ENCODE measurements around the gene MRI1.

MRI1 gene

DNA sequence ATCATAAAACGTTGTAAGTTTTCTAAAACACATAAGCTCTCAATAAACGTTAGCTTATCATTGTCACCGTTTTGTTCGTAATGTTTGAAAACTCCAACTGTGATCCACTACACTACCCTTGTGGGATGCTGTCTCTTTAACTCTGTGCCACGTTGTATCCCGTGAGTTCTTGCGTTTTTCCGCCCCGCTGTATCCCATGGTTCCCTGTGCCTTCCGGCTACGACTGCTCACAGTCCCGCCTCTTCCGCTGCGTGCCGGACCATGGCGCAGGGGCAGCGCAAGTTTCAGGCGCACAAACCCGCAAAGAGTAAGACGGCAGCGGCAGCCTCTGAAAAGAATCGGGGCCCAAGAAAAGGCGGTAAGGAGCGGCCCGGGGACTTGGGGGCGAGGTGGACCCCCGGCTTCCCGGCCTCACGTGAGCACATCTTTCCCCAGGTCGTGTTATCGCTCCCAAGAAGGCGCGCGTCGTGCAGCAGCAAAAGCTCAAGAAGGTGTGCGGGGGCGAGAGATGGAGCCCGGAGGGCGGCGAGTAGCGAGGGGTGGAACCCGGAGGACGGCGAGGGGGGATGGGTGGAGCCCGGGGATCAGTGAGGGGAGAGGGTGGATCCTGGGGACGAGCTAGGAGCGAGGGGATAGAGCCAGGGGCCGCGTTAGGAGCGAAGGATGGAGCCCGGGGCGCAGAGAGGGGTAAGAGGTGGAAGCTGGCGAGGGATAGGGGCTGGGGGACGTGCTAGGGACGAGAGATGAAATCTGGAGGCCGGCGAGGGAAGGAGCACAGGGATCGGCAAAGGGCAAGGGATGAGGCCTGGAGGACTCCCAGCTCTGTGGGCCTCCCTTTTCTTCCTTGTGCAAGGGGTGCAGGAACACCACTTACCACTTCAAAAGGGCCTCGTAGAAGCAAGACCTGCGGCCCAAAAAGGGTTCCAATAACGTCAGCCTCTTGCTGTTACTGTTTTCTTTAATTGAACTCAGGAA lies 10.2 kb downstream of the MRI1 start, which contains the start of gene C19orf53 (continued):
- TF ChIP-seq ZNF19 (tag by site-specific recombination; IDR thresholded peaks at IDR 0.05; ENCODE audit: low read depth) (no peak), ZEB2 (tag by site-specific recombination; IDR thresholded peaks at IDR 0.05) (peak; percentile 82; the same call in 1 of the 2 replicates), ZNF510 (tag by site-specific recombination; IDR thresholded peaks at IDR 0.05; ENCODE audit: insufficient replicate concordance) (no peak), ZNF76 (tag by site-specific recombination; IDR thresholded peaks at IDR 0.05; ENCODE audit: borderline replicate concordance, low read depth) (peak; percentile 100), ZNF623 (tag by site-specific recombination; IDR thresholded peaks at IDR 0.05) (no peak), SP7 (tag by site-specific recombination; IDR thresholded peaks at IDR 0.05) (peak; percentile 86), ZNF23 (tag by site-specific recombination; IDR thresholded peaks at IDR 0.05; ENCODE audit: borderline replicate concordance) (no peak), ZBTB21 (tag by site-specific recombination; IDR thresholded peaks at IDR 0.05) (peak; percentile 84), ZNF354C (tag by site-specific recombination; IDR thresholded peaks at IDR 0.05; ENCODE audit: borderline replicate concordance, low read depth) (no peak), ZNF335 (tag by site-specific recombination; conservative IDR thresholded peaks at IDR 0.05) (peak; percentile 86), ZNF433 (tag by site-specific recombination; IDR thresholded peaks at IDR 0.05; ENCODE audit: low read depth) (0 out of 2 replicates have a peak, but pooled peaks have one; percentile 45), IKZF3 (tag by site-specific recombination; IDR thresholded peaks at IDR 0.05) (0 out of 2 replicates have a peak, but pooled peaks have one; percentile 21)

DNA sequence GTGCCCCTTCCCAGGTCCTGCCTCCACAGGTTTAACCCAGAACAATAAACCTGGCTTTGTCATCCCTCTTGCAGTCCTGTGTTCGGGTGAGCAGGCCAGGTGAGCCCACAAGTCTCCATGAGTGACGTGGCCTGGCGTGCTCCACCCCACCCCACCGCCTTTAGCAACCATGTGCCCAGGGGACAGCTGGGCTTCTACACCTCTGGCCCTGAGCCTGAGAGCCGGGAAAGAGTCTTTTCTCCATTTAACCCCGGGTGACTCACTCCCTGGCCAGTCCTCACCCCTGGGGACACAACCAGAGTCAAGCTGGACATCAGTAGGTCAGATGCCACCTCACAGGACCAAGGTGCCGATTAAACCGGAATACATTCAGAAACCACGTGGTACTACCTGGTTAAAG lies 14.1 kb downstream of the MRI1 start:
- Histone ChIP-seq H3K4me3 (ENCODE audit: low read depth, low read length) (no peak overlapping the region), H3K9me3 (ENCODE audit: control insufficient read depth, insufficient read depth, low read depth, low read length) (no peaks in the 10 kb centered on the region), H3K27ac (ENCODE audit: extremely low read depth, low read depth, low read length) (no peak overlapping the region), H3K36me3 (ENCODE audit: control insufficient read depth in 2 of 2, insufficient read depth in 1 of 2, low read length in 2 of 2) (peaks cover 12 to 42% of the 10 kb centered on the region in 2 experiments; a peak in 2 of 3 replicates), H3K4me1 (ENCODE audit: control insufficient read depth, insufficient read depth, low read length) (no peaks in the 10 kb centered on the region; the same call in 1 of the 2 replicates)
- ChIA-PET POLR2A (interaction anchor here (1.3 kb wide), 1 partner anchor 31 kb away, joined by 3 read pairs; a partner anchor contains a TSS), CTCF (no interaction called here)
- TF ChIP-seq ZBTB7A (tag by site-specific recombination; IDR thresholded peaks at IDR 0.05; ENCODE audit: low read depth) (no peak), ZNF239 (tag by site-specific recombination; IDR thresholded peaks at IDR 0.05) (no peak), YY1 (tag by site-specific recombination; IDR thresholded peaks at IDR 0.05) (no peak), ZNF76 (tag by site-specific recombination; IDR thresholded peaks at IDR 0.05; ENCODE audit: borderline replicate concordance, low read depth) (no peak), ZNF624 (tag by site-specific recombination; IDR thresholded peaks at IDR 0.05) (no peak), MEIS1 (CRISPR knock-in tag; IDR thresholded peaks at IDR 0.05; ENCODE audit: borderline replicate concordance) (no peak), ZNF654 (tag by site-specific recombination; IDR thresholded peaks at IDR 0.05; ENCODE audit: low read depth) (no peak), ZBTB20 (tag by site-specific recombination; IDR thresholded peaks at IDR 0.05) (no peak), BCL11B (tag by site-specific recombination; IDR thresholded peaks at IDR 0.05; ENCODE audit: low read depth) (no peak), ZNF341 (tag by site-specific recombination; IDR thresholded peaks at IDR 0.05; ENCODE audit: low read depth) (no peak), KLF9 (tag by site-specific recombination; IDR thresholded peaks at IDR 0.05; ENCODE audit: low read depth) (no peak), ZNF777 (tag by site-specific recombination; IDR thresholded peaks at IDR 0.05; ENCODE audit: borderline replicate concordance) (no peak), ZNF791 (tag by site-specific recombination; IDR thresholded peaks at IDR 0.05) (no peak), ZNF221 (tag by site-specific recombination; IDR thresholded peaks at IDR 0.05; ENCODE audit: borderline replicate concordance) (no peak), ZNF558 (tag by site-specific recombination; IDR thresholded peaks at IDR 0.05) (no peak)
- TF ChIP-seq, protein P1, sequence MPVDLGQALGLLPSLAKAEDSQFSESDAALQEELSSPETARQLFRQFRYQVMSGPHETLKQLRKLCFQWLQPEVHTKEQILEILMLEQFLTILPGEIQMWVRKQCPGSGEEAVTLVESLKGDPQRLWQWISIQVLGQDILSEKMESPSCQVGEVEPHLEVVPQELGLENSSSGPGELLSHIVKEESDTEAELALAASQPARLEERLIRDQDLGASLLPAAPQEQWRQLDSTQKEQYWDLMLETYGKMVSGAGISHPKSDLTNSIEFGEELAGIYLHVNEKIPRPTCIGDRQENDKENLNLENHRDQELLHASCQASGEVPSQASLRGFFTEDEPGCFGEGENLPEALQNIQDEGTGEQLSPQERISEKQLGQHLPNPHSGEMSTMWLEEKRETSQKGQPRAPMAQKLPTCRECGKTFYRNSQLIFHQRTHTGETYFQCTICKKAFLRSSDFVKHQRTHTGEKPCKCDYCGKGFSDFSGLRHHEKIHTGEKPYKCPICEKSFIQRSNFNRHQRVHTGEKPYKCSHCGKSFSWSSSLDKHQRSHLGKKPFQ (tag by site-specific recombination; IDR thresholded peaks at IDR 0.05), result no peak
- TF ChIP-seq, protein P2, sequence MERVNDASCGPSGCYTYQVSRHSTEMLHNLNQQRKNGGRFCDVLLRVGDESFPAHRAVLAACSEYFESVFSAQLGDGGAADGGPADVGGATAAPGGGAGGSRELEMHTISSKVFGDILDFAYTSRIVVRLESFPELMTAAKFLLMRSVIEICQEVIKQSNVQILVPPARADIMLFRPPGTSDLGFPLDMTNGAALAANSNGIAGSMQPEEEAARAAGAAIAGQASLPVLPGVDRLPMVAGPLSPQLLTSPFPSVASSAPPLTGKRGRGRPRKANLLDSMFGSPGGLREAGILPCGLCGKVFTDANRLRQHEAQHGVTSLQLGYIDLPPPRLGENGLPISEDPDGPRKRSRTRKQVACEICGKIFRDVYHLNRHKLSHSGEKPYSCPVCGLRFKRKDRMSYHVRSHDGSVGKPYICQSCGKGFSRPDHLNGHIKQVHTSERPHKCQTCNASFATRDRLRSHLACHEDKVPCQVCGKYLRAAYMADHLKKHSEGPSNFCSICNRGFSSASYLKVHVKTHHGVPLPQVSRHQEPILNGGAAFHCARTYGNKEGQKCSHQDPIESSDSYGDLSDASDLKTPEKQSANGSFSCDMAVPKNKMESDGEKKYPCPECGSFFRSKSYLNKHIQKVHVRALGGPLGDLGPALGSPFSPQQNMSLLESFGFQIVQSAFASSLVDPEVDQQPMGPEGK (tag by site-specific recombination; IDR thresholded peaks at IDR 0.05), result no peak
- TF ChIP-seq, protein P3, sequence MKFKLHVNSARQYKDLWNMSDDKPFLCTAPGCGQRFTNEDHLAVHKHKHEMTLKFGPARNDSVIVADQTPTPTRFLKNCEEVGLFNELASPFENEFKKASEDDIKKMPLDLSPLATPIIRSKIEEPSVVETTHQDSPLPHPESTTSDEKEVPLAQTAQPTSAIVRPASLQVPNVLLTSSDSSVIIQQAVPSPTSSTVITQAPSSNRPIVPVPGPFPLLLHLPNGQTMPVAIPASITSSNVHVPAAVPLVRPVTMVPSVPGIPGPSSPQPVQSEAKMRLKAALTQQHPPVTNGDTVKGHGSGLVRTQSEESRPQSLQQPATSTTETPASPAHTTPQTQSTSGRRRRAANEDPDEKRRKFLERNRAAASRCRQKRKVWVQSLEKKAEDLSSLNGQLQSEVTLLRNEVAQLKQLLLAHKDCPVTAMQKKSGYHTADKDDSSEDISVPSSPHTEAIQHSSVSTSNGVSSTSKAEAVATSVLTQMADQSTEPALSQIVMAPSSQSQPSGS (tag by site-specific recombination; IDR thresholded peaks at IDR 0.05; ENCODE audit: low read depth), result no peak
